ENCODE data around the gene GSDMA.

The GSDMA gene

DNA sequence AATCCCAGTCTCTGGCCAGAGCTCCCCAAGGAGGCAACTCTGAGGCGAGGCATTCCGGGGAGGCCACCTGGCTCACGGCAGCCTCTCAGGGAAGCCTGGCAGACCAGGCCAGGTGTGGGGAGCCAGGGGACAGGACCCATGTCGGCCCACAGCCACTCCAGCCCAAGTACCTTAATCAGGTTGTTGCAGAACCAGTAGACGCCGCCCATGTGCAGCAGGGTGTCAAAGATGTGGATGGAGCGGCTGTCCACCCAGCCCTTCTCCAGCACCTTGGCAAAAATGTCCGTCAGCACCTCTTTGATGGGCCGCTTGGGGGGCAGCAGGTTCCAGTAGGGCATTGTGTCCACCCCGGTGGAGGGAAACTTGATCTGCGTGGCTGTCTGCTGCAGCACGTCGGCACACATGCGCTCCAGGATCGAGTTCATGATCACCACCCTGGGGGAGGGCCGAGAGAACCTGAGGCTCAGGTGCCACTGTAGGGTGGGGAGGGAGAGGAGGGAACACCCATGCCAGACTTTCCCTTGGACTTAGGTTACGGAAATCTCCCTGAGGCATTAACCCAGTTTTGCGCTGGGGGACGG, 60.2 kb downstream of the GSDMA start:
- DNase-seq (ENCODE audit: low read depth), result no peak

DNA sequence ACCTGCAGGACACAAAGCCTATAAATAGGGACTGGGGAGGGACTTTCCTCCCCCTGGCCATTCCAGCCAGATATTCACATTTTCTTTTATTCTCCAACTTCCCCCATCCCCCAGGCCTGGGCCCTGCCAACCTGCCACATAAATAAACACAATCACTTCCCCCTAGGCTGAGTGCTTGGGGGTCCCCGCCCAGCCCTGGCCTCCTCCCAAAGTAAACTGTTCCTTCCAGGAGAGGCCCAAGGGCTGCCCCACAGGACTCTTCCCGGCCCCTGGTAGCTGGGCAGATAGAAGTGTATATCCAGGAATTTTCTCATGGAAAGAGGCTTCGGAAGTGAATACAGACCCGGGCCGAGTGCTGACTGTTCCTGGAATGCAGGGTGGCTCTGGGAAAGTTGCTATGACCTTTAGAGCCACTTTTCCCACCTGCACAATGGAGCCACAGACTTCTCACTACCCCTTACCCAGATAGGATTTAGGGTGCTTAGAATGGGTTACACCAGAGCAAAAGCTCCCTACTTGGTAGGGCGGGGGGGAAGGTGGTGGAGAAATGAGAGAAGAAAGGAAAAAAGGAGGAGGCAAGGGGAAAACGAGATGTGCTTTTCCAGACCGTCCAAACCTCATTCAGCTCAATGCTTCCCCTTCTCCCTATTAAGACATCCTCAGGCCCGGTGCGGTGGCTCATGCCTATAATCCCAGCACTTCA, 60.9 kb downstream of the GSDMA start:
- no peak for DNase-seq (ENCODE audit: low read depth)

DNA sequence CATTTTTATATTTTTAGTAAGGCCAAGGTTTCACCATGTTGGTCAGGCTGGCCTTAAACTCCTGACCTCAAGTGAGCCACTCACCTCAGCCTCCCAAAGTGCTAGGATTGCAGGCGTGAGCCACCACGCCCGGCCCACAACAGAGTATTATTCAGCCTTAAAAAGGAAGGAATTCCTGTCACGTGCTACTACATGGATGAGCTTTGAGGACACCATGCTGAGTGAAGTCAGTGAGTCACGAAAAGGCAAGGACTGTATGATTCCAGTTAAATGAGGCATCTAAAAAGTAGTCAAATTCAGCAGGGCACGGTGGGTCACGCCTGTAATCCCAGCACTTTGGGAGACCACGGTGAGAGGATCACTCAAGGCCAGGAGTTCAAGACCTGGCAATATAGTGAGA, 62.1 kb downstream of the GSDMA start:
- DNase-seq (ENCODE audit: low read depth), result no peak

DNA sequence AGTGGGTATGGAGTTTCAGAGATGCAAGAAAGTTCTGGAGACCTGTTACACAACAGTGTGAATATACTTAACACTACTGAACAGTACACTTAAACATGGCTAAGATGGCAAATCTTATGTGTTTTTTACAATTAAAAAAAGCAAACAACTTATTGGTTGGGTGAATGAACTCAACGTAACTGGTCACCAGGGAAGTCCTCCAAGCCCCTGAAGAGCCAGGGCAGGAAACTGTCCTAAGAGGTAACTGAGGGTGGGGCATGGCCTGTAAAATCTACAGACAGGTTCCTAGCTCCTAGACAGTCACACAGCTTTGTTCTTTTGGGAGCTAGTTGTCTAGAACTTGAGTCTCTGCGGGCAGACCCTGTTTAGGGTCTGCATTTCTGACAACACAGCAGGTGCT, 62.8 kb downstream of the GSDMA start:
- DNase-seq (ENCODE audit: low read depth), result no peak

DNA sequence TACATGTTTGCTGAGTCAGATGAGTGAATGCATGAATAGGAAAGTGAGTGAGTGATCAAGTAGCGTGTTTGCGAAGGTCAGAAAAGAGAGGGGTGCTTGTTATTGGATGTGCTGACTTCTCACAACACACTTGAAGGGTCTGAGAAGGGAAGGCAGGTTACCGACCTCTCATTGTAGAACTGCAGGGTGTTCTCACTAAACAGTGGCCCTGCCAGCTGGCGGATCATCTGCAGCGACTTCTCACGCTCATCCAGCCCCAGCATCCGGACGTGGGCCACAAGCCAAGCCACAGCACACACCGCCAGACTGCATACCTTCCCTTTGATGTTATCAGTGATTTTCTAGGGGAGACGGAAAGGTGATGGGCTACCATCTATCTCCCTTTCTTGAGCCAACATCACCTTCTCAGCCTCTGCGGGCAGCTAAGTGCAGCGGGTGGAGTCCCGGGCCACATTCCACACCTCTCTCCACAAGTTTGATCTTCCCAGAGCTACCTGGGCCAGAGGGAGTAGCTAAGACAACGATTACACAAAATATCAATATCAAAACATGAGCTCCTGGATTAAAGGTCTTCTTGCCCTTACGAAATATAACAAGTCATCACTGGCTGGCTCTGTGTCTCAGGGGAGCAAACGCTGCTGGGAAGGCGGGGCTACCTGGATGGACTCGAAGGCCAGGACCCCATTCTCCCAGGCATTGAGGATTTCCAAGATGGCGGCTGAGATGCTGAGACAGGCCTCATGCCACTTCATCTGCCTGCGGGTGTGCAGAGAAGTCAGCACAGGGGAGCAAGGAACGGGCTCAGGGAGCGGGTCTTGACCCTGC, 63.4 kb downstream of the GSDMA start:
- DNase-seq (ENCODE audit: low read depth), result no peak

DNA sequence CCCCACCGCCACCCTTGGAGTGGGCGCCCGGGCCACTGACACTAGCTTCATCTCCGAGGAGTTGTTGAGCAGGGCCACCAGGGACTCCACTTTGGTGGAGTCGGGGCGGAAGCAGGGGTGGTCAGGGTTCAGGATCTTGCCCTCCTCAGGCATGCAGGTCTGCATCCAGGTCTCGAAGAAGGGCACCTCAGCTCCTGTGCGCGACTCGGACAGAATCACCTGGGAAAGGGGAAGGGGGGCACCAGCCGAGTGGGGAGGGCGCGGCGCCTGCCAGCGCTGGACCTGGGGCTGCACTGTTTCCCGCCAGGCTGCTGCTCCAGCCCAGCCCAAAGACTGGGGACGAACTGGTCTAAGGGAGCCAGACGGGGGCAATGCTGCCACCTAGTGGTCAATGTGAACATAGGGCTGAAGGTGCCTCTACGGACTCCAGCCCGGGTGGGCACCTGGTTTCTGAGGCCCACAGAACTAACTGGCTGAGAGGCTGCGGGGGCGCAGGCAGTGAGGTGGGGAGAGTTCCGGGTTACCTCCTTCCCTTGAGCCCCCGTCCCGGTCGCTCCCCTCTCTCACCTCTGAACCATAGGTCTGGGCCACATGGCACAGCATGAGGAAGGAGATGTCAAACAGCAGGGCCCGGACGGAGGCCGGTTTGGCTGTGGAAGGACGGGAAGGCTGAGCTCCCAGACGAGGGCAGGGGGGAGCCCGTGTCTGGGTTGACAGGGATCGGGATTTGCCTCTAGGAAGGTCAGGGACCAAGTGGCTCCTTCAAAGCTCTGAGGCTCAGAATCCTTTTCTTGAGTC, 64.2 kb downstream of the GSDMA start:
- no peak for DNase-seq (ENCODE audit: low read depth)

Data from non-pigmented ciliary epithelial cell (primary cell).